Tibial nerve (tissue), 4 donors: ENCODE data around the gene LANCL2. TPM values are rescaled to one million over a fixed set of nuclear protein-coding genes. Genes with fewer than 3 reads are reported as not detected.

Experiments used
- DNase-seq, 2 donors: peaks; one replicate each; pipeline ENCODE4 v3.0.0-alpha.2; 2019; ENCODE audit warnings: low spot score in 2 of 2
- H3K27ac ChIP-seq, 4 donors: fragments of 200-600 bp; sonication (generic) in 3 of 4; one replicate each; pipeline ENCODE4 v1.5.1; 2017 to 2019; ENCODE audit warnings: mild to moderate bottlenecking in 1 of 4
- H3K27me3 ChIP-seq, 2 donors: fragments of 200-600 bp; sonication (generic) in 1 of 2; one replicate each; pipeline versions ENCODE4 v1.5.1 to v1.6.0; 2017 to 2019
- H3K36me3 ChIP-seq, 3 donors: fragments of 200-600 bp; sonication (generic); one replicate each; pipeline ENCODE4 v1.5.1; 2018 to 2019
- H3K4me1 ChIP-seq, 4 donors: fragments of 200-600 bp; sonication (generic) in 3 of 4; one replicate each; pipeline ENCODE4 v1.5.1; 2017 to 2019
- H3K4me3 ChIP-seq, 4 donors: fragments of 200-600 bp; sonication (generic) in 3 of 4; one replicate each; pipeline ENCODE4 v1.5.1; 2017 to 2019; ENCODE audit warnings: mild to moderate bottlenecking in 1 of 4, moderate library complexity in 1 of 4
- H3K9me3 ChIP-seq, 4 donors: fragments of 200-600 bp; sonication (generic) in 3 of 4; one replicate each; pipeline ENCODE4 v1.5.1; 2017 to 2019
- EP300 ChIP-seq, 2 donors: sonication (generic); formaldehyde crosslinking; IDR thresholded peaks; one replicate each; pipeline ENCODE4 v1.6.1; 2017; ENCODE audit warnings: antibody characterized with exemption in 2 of 2, mild to moderate bottlenecking in 1 of 2
- POLR2A ChIP-seq, 2 donors: fragments of 450-650 bp; IDR thresholded peaks; one replicate each; pipeline ENCODE4 v1.6.1; 2017; ENCODE audit warnings: antibody characterized with exemption in 2 of 2, mild to moderate bottlenecking in 2 of 2, moderate library complexity in 2 of 2
- WGBS, 2 donors: methylation state at CpG; one replicate each; pipeline ENCODE4 v1.1.5; 2018; 5-methylcytosine and 5-hydroxymethylcytosine counted together
- total RNA-seq, 4 donors: library from RNA; depleted of rRNA; stranded (reverse); fragments of >200 nt; gene quantifications; one replicate each; pipeline ENCODE4 v1.1.0, GENCODE V29; 2016
- TF ChIP-seq, protein P1 (sequence below), 5 experiments: fragments of 200-600 bp in 3 of 5; fragments of 450-650 bp in 2 of 5; sonication (generic) in 3 of 5; IDR thresholded peaks; one replicate each; pipeline ENCODE4 v1.5.1; 2016 to 2019; ENCODE audit warnings: antibody characterized with exemption in 5 of 5, mild to moderate bottlenecking in 3 of 5, moderate library complexity in 2 of 5

Gene LANCL2
- total RNA-seq, 4 donors from 2014 or later, result 6.6 to 17.9 (median 12.6) TPM

DNA sequence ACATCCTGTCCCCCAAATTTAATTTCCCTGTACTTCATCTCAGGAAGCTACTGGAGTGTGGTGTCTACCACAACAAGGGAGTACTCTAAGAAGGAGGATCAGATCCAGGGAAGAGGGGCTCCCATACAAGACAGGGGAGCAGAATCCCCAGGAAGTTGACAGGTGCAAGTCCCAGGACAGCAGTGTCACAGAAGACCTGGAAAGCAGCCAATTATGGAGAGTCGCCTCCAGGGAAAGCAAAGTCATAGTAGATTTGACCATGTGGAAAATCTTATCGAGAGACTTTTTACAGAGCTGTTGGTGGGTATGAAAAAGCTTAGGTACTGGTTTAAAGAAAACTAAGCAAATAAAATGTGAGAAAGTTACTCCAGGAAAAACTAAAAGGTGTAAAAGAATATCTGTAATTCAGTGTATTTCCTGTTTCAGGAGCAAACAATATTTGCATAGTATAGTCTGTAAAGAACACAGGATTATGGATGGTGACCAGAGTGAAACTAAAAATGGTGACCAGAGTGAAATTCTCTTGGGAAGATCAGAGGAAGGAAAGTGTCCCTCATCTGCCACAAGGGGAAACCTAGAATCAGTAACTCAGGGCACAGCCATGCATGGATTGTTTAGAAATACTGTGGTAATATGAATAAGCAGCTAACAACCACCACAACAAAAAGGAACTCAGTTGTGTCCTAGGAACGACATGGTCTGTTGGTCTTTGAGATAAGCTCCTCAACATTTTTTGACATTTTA is 44.5 kb downstream of the LANCL2 start:
- Histone ChIP-seq H3K9me3 (no peaks in the 10 kb centered on the region), H3K27me3 (no peaks in the 10 kb centered on the region), H3K36me3 (peaks cover 3 to 51% (median 3%) of the 10 kb centered on the region in 3 donors), H3K4me1 (no peaks in the 10 kb centered on the region), H3K4me3 (no peak overlapping the region), H3K27ac (no peak overlapping the region)
- no peak for DNase-seq
- TF ChIP-seq, protein P1, sequence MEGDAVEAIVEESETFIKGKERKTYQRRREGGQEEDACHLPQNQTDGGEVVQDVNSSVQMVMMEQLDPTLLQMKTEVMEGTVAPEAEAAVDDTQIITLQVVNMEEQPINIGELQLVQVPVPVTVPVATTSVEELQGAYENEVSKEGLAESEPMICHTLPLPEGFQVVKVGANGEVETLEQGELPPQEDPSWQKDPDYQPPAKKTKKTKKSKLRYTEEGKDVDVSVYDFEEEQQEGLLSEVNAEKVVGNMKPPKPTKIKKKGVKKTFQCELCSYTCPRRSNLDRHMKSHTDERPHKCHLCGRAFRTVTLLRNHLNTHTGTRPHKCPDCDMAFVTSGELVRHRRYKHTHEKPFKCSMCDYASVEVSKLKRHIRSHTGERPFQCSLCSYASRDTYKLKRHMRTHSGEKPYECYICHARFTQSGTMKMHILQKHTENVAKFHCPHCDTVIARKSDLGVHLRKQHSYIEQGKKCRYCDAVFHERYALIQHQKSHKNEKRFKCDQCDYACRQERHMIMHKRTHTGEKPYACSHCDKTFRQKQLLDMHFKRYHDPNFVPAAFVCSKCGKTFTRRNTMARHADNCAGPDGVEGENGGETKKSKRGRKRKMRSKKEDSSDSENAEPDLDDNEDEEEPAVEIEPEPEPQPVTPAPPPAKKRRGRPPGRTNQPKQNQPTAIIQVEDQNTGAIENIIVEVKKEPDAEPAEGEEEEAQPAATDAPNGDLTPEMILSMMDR (IDR thresholded peaks at IDR 0.05), result no peak
- WGBS, 2 donors, result 64 to 75% methylated on average over 3 of the region's 3 CpGs

DNA sequence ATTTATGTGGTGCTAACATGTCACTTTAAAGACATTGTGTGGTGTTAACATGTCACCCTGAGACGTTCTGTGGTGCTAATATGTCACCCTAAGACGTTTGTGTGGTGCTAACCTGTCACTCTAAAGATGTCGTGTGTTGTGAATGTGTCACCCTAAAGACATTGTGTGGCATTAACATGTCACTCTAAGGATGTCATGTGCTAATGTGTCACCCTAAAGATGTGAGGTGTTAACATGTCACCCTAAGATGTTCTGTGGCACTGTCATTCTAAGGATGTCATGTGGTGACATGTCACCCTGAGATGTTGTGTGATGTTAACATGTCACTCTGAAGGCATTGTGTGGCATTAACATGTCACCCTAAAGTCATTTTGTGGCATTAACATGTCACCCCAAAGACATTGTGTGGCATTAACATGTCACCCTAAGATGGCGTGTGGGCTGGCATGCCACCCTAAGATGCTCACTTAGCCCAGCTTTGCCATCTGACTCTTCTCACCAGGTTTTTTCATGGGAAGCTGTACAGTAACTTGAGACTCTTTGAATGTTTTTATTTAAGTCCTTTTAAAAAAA is 45.6 kb downstream of the LANCL2 start:
- Histone ChIP-seq H3K9me3 (no peaks in the 10 kb centered on the region), H3K4me1 (no peaks in the 10 kb centered on the region), H3K36me3 (peaks cover 0 to 40% (median 3%) of the 10 kb centered on the region in 3 donors), H3K27ac (no peak overlapping the region), H3K27me3 (no peaks in the 10 kb centered on the region), H3K4me3 (no peak overlapping the region)
- WGBS, 2 donors, result 75 to 78% methylated on average over 4 of the region's 4 CpGs
- DNase-seq, result no peak
- TF ChIP-seq, protein P1 (IDR thresholded peaks at IDR 0.05), result no peak
- no peak for TF ChIP-seq POLR2A (IDR thresholded peaks at IDR 0.05)
- no peak for TF ChIP-seq EP300 (IDR thresholded peaks at IDR 0.05)

DNA sequence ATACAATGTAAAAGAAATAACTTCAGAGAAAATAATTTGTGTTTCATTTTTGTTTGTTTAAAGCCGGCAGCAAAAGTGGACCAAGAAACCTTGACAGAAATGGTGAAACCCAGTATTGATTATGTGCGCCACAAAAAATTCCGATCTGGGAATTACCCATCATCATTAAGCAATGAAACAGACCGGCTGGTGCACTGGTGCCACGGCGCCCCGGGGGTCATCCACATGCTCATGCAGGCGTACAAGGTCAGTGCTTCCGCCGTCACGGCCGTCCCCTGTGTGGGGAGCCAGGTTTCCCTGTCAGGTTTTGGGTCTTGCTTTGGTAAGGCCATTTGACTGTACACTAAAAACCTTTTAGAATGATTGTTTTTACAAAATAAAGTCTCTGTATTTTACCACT is 46.7 kb downstream of the LANCL2 start:
- H3K27me3 ChIP-seq, result no peaks in the 10 kb centered on the region
- no peaks in the 10 kb centered on the region for H3K9me3 ChIP-seq
- TF ChIP-seq POLR2A (IDR thresholded peaks at IDR 0.05), result no peak
- TF ChIP-seq, protein P1 (IDR thresholded peaks at IDR 0.05), result no peak
- no peak for TF ChIP-seq EP300 (IDR thresholded peaks at IDR 0.05)
- DNase-seq, result no peak
- no peak overlapping the region for H3K27ac ChIP-seq
- peaks cover 0 to 29% (median 3%) of the 10 kb centered on the region in 3 donors for H3K36me3 ChIP-seq
- 91 to 93% methylated on average over 12 of the region's 12 CpGs for WGBS, 2 donors
- no peak overlapping the region for H3K4me3 ChIP-seq
- H3K4me1 ChIP-seq, result no peaks in the 10 kb centered on the region

DNA sequence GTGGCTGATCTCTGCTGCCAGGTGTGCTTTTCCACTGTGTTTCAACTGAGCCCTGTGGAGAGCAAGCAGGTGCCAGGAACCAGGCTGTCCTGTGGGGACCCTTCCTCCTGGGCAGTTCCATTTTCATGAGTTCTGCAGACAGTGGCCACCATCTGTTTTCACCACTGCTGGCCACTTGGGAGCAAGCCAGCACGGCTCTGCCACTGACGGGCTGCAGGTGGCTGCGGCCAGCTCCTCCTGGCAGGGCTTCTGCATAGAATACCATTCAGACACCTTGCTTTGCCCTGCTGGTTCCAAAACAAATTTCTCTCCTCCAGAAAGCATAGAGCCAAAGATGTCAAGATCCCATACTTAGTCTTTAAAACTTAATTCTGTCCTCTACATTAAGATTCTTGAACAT is 48.3 kb downstream of the LANCL2 start:
- no peak for DNase-seq

More for the DNA sequence above, 48.3 kb downstream of the LANCL2 start:
- H3K36me3 ChIP-seq, result peaks cover 0 to 13% (median 3%) of the 10 kb centered on the region in 3 donors
- H3K4me3 ChIP-seq, result no peak overlapping the region
- H3K4me1 ChIP-seq, result no peaks in the 10 kb centered on the region
- no peaks in the 10 kb centered on the region for H3K27me3 ChIP-seq
- WGBS, 2 donors, result 90 to 93% methylated on average over 3 of the region's 3 CpGs
- TF ChIP-seq, protein P1 (IDR thresholded peaks at IDR 0.05), result no peak
- no peak for TF ChIP-seq EP300 (IDR thresholded peaks at IDR 0.05)
- TF ChIP-seq POLR2A (IDR thresholded peaks at IDR 0.05), result no peak
- H3K27ac ChIP-seq, result no peak overlapping the region
- H3K9me3 ChIP-seq, result no peaks in the 10 kb centered on the region
